Prostate gland (tissue), 2 donors: ENCODE measurements around the gene GANAB.

ENCODE experiments used
- POLR2A ChIP-seq: fragments of 450-650 bp; IDR thresholded peaks from one replicate; pipeline ENCODE4 v1.6.1; 2016; ENCODE audit warnings: antibody characterized with exemption, mild to moderate bottlenecking
- POLR2AphosphoS5 ChIP-seq: sonication (generic); formaldehyde crosslinking; IDR thresholded peaks from one replicate; pipeline ENCODE4 v1.6.1; 2017; ENCODE audit warnings: antibody characterized with exemption
- TF ChIP-seq, protein P1 (sequence below), 4 experiments: fragments of 200-600 bp in 2 of 4; fragments of 450-650 bp in 2 of 4; sonication (generic) in 2 of 4; IDR thresholded peaks; 1 replicate in 3 of 4; 2 replicates in 1 of 4; pipeline ENCODE4 v1.5.1; 2016 to 2019; ENCODE audit warnings: antibody characterized with exemption in 4 of 4, mild to moderate bottlenecking in 2 of 4, moderate library complexity in 2 of 4

DNA sequence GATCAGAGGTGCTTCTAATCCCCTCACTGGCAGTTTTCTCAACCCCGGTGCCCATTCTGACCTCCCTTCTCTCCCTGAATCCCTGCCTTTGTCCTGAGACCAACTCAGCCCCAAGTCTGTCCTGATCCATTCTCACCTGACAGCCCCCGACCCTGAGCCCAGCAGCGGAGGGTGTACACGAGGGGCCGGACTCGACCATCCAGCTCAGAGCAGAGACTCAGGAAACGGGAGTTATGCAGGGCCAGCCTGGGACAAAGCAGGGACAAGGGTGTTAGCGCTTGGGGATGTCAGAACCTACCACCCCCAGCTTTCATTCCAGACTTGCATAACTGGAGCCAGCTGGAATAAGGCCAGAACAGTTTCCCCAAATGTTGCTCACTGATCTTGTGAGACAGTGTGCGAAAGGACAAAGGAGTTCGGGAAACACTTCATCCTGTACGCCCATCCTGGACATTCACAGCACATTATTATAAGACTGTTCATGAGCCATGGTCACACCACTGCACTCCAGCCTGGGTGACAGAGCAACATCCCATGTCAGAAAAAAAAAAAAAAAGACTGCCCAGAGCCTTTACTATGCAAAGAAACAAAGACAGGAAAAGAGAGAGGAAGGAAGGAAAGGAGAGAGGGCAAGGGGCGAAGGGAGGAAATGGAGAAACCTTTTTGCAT, 69.2 kb downstream of the GANAB start:
- TF ChIP-seq, protein P1, sequence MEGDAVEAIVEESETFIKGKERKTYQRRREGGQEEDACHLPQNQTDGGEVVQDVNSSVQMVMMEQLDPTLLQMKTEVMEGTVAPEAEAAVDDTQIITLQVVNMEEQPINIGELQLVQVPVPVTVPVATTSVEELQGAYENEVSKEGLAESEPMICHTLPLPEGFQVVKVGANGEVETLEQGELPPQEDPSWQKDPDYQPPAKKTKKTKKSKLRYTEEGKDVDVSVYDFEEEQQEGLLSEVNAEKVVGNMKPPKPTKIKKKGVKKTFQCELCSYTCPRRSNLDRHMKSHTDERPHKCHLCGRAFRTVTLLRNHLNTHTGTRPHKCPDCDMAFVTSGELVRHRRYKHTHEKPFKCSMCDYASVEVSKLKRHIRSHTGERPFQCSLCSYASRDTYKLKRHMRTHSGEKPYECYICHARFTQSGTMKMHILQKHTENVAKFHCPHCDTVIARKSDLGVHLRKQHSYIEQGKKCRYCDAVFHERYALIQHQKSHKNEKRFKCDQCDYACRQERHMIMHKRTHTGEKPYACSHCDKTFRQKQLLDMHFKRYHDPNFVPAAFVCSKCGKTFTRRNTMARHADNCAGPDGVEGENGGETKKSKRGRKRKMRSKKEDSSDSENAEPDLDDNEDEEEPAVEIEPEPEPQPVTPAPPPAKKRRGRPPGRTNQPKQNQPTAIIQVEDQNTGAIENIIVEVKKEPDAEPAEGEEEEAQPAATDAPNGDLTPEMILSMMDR (IDR thresholded peaks at IDR 0.05): no peak
- TF ChIP-seq POLR2A: no peak
- no peak for TF ChIP-seq POLR2AphosphoS5
